Forelimb muscle (tissue), 1 donor: Measurements from ENCODE around the gene SNRPD2. TPM values are rescaled to one million over a fixed set of nuclear protein-coding genes. Genes with fewer than 3 reads are reported as not detected.

Experiments
- DNase-seq: peaks from one replicate; pipeline ENCODE4 v3.0.0-alpha.2; 2013; ENCODE audit warnings: low read depth
- polyA plus RNA-seq: library from polyadenylated mRNA; unstranded; fragments of 120-200 nt; gene quantifications from one replicate; pipeline ENCODE4 v1.2.1, GENCODE V29; 2013; ENCODE audit not compliant: insufficient read length

SNRPD2 gene
- polyA plus RNA-seq, 1 donor, result 268 TPM

GRCh38 chr19:45657520-45658167 lies 34.1 kb downstream of the SNRPD2 start:
- DNase-seq, result no peak

- DNase-seq, result no peak
These were observed 36.7 kb downstream of the SNRPD2 start for GRCh38 chr19:45655073-45655472.

- no peak for DNase-seq
These were observed 38.1 kb downstream of the SNRPD2 start for GRCh38 chr19:45653634-45654033.

GRCh38 chr19:45650722-45651121 lies 41.0 kb downstream of the SNRPD2 start:
- no peak for DNase-seq

- DNase-seq, result no peak
These were observed 45.4 kb downstream of the SNRPD2 start for GRCh38 chr19:45646345-45646698.

- DNase-seq, result no peak
These were observed 46.0 kb downstream of the SNRPD2 start for GRCh38 chr19:45645631-45646344.

- DNase-seq, result no peak
These were observed 46.6 kb downstream of the SNRPD2 start for GRCh38 chr19:45645068-45645630.

- DNase-seq, result no peak
These were observed 47.6 kb downstream of the SNRPD2 start for GRCh38 chr19:45643927-45644771.

GRCh38 chr19:45643024-45643926 lies 48.5 kb downstream of the SNRPD2 start:
- no peak for DNase-seq

GRCh38 chr19:45641274-45642105 lies 50.3 kb downstream of the SNRPD2 start:
- no peak for DNase-seq

GRCh38 chr19:45640849-45641273 lies 50.9 kb downstream of the SNRPD2 start:
- DNase-seq, result no peak

- no peak for DNase-seq
These were observed 52.6 kb downstream of the SNRPD2 start, which contains the start of gene EML2 for GRCh38 chr19:45638930-45639729. EML2 (minus strand) TSS chr19:45639397; CDS start chr19:45639376, 21 bp downstream.

- DNase-seq, result no peak
These were observed 53.7 kb downstream of the SNRPD2 start for GRCh38 chr19:45637890-45638667.

Other genes with a start within 250 kb of the SNRPD2 start
- 41.0 TPM for gene FOSB, start 224.0 kb downstream of the SNRPD2 start, polyA plus RNA-seq
- 165 TPM for gene RTN2, start 194.9 kb downstream of the SNRPD2 start, polyA plus RNA-seq
- 1.0 TPM for gene PPM1N, start 193.5 kb downstream of the SNRPD2 start, polyA plus RNA-seq
- 50.8 TPM for gene VASP, start 184.5 kb downstream of the SNRPD2 start, polyA plus RNA-seq
- 7.2 TPM for gene OPA3, start 107.2 kb downstream of the SNRPD2 start, polyA plus RNA-seq
- gene GPR4, start 89.7 kb downstream of the SNRPD2 start, polyA plus RNA-seq, result 1.5 TPM
- 8.9 TPM for gene EML2, start 52.6 kb downstream of the SNRPD2 start, polyA plus RNA-seq
- gene GIPR, start 23.7 kb downstream of the SNRPD2 start, polyA plus RNA-seq, result 0.15 TPM
- gene QPCTL, start 713 bp upstream of the SNRPD2 start, polyA plus RNA-seq, result 4.4 TPM
- 13.5 TPM for gene FBXO46, start 38.9 kb upstream of the SNRPD2 start, polyA plus RNA-seq
- gene MEIOSIN, start 41.5 kb upstream of the SNRPD2 start, polyA plus RNA-seq, result not detected
- gene SIX5, start 77.3 kb upstream of the SNRPD2 start, polyA plus RNA-seq, result 19.0 TPM
- 382 TPM for gene DMPK, start 90.5 kb upstream of the SNRPD2 start, polyA plus RNA-seq
- gene DMWD, start 100.9 kb upstream of the SNRPD2 start, polyA plus RNA-seq, result 46.3 TPM
- gene RSPH6A, start 123.4 kb upstream of the SNRPD2 start, polyA plus RNA-seq, result not detected
- gene SYMPK, start 171.2 kb upstream of the SNRPD2 start, polyA plus RNA-seq, result 34.5 TPM
- not detected for gene FOXA3, start 172.4 kb upstream of the SNRPD2 start, polyA plus RNA-seq
- gene IRF2BP1, start 194.2 kb upstream of the SNRPD2 start, polyA plus RNA-seq, result 17.3 TPM
- gene MYPOP, start 210.7 kb upstream of the SNRPD2 start, polyA plus RNA-seq, result 4.9 TPM
- gene NANOS2, start 222.8 kb upstream of the SNRPD2 start, polyA plus RNA-seq, result not detected